ENCODE data around the gene ALDH3A2.

The ALDH3A2 gene

DNA sequence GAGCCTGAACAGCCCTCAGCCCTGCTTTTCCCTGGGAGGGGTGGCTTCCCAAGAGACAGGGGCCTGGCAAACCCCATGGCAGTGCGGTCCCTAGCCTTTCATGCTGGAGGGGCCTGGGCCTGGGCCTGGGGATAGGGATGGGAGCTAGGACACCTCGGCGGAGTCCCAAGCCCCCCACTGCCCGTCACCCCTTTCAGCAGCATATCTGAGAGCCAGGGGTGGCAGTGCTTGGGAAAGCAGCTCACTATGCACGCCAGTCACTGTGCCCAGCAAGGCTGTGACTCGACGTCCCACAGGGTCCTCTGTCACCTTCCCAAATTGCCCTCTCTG lies 68.4 kb downstream of the ALDH3A2 start:
- DNase-seq: no peak

DNA sequence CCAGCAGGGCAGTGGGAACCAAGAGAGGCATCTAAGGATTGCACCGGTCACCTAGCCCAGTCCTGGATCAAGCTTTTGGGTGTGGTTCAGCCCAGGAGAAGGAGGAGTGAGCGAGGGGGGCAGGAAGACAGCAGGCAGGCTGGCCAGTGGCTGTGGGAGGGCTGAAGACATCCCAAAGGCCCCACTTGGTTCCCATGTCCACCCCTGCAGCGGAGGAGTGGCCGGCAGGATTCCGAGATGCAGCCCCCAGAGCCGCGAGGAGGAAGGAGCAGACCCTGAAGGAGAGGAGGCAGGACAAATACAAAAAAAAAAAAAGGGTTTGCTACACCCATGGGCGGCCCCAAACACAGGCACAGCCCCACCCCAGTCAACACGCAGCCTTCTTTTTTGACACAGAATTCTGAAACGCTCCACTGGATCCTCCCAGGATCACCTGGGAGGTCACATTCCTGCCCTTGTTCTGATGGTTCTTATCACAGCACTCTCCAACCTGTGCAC lies 68.9 kb downstream of the ALDH3A2 start:
- no peak for DNase-seq

DNA sequence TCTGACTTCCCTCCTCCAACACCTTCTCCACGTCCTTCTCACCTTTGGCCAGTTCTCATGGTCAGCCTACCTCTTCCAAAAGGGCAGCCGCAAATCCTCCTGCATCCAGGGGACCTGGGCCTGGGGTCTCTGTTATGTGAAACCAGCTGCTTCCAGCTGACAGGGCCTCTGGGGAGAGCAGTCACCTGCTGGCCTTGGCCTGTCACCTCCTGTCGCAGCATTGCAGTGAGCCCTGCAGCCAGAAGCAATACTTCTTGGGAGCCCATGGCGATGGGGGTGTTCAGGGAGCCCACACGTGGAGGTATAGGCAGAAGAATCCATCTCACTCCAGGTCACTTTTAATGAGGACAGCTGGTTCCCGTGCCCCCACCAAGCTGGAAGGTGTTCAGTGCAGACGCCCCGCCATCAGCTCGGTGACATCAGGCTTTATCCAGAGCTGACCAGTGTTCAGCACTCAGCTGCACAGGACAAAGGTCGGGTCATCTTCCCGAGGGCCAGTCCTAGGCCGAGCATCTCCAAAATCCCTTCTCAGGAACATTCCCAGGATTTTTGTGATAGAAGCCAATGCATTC lies 69.6 kb downstream of the ALDH3A2 start:
- DNase-seq: no peak

DNA sequence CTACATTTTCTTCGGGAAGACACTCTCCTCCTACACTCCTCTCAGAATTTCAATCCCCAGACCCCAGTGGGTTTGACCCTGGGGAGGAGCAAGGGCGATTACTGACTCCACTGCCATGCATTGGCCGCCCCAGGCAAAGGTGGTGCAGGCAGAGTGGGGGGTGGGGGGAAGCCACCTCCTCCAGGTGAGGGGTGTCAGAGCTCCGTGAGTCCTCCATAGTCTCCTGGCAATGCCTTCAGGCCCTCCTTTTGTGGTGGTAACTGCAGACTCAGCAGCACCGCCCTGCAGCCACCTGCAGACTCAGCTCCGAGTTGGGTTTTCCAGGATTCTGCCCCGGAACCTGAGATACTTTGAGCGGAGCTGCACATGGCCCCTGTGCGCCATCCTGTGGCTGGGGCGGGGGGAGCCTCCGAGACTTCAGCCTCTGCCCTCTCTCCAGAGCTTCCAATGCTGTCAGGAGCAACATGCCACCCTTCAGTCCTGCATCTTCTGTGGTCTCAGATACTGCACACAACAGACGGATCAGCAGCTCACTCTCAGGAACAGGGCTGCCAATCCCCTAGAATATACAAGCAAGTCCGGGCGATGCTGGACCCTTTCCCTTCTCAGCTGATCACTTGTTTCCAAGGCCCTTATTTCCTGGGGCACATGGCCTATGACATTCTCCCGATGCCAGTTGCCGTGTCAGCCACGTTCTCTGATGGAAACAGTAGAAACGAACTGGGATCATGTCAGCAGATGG lies 70.2 kb downstream of the ALDH3A2 start:
- no peak for DNase-seq

GRCh38 chr17:19719355-19720209 lies 71.0 kb downstream of the ALDH3A2 start:
- no peak for DNase-seq

GRCh38 chr17:19720210-19720475 lies 71.6 kb downstream of the ALDH3A2 start:
- no peak for DNase-seq

- DNase-seq: no peak
Measured at GRCh38 chr17:19720631-19721426, 72.3 kb downstream of the ALDH3A2 start.

- no peak for DNase-seq
Measured at GRCh38 chr17:19723964-19724363, 75.4 kb downstream of the ALDH3A2 start.

DNA sequence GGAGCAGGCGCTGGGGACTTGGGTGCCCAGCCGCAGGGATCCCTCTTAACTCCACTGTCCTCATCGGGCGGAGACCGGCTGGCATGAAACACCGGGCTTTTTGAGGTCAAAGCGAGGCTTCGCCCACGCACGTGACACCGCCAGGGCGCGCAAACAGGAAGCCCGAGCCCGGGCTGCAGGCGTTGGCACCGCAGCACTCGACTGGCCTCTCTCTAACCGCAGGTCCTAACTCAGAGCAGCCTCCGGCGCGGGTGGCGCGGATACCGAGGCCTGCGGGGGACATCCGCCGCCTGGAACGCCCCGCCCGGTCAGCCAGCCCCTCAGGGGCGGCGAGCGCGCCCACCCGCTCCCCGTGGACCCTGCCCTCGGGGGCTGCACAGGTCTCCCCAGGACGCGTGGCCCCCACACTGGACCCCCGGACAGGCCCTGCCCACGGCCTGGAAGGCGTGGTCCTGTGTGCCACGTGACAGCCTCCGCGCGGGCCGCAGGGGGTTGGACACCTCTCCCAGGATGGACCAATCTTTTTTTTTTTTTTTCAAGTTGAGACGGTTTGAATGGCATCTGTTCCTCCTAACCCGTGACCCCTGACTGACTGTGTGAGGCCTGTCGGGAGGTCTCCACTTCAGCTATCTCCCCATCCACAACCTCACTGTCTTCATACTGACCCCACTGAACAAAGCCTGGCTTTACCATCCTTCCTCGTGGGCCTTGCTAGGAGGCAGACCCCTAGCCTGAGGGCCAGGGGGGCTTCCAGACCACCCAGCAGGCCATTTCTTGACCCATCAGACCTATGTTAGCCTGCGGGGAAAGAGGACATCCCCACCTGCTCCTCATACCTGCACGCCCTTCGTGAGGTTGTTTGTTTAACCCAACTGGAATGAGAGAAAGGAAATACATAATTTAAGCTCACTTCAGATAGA lies 76.2 kb downstream of the ALDH3A2 start:
- no peak for DNase-seq

GRCh38 chr17:19725486-19725885 lies 76.9 kb downstream of the ALDH3A2 start:
- DNase-seq: no peak

DNA sequence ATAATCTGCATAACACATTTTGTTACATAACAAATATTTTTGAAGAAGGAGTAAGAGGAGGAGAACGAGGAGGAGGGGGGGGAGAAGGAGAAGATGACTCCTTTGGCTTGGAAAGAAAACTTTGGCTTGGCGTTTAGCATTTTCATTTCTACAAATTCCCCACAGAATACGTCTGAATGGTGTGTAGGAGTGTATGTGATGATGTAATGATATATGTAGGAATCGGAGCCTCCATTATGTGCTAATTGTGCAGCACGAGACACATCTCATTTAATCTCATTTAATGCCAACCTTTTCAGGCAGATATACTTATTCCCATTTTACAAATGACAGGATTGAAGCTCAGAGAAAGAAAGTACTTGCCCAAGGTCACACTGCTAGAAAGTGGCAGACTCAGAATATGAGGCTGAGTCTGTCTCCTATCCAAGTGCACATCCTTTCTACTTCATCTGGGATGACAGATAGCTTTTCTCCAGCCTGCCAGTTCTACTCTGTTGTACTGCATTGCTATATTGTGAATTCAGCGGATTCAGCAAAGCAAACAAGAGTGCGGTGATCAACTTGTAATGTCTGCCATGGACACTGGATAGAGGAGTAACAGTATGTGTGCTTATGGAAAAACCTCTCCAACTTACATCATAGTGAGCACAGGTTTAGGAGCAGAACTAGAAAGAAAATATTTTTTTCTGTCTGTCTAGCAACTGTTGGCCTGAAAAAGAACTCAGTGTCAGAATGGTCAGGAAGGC lies 78.3 kb downstream of the ALDH3A2 start:
- DNase-seq: no peak
